AG04450 (cell line): ENCODE data around the gene CRYBA4. TPM values are rescaled to one million over a fixed set of nuclear protein-coding genes. Genes with fewer than 3 reads are reported as not detected.

Experiments
- CTCF ChIA-PET: fragments of 300-600, 350-600 bp; formaldehyde crosslinking; extraction: SDS; loops from one replicate; lab custom pipeline; 2022; ENCODE audit warnings: antibody characterized with exemption, inconsistent platforms; lab: Charles Lee
- POLR2A ChIA-PET: fragments of 350-600 bp; formaldehyde crosslinking; extraction: SDS; loops from one replicate; lab custom pipeline; 2021; ENCODE audit warnings: antibody characterized with exemption, inconsistent platforms; lab: Yijun Ruan, JAX
- DNase-seq: peaks from one replicate; pipeline ENCODE4 v3.0.0-alpha.2; 2011; ENCODE audit warnings: low read depth, low spot score
- H3K27ac ChIP-seq: one replicate; pipeline ENCODE4 v1.5.1; 2012; ENCODE audit warnings: low read depth, low read length, control low read depth
- H3K27me3 ChIP-seq: one replicate; pipeline ENCODE4 v1.6.0; 2012; ENCODE audit warnings: low read length; ENCODE audit not compliant: control insufficient read depth, insufficient read depth
- H3K4me3 ChIP-seq: 2 replicates; pipeline ENCODE4 v1.5.1; 2011; ENCODE audit warnings: mild to moderate bottlenecking, low read depth, low read length, control low read depth
- H3K9me3 ChIP-seq: 2 replicates; pipeline ENCODE4 v1.5.1; 2012; ENCODE audit warnings: low read length; ENCODE audit not compliant: control insufficient read depth, insufficient read depth
- polyA plus RNA-seq: library from polyadenylated mRNA; depleted of rRNA; stranded (reverse); fragments of >200 nt; gene quantifications from 2 replicates; pipeline ENCODE4 v1.2.3, GENCODE V29; 2011
- TF ChIP-seq, protein P1 (sequence below): IDR thresholded peaks from 2 replicates; pipeline ENCODE4 v1.5.1; 2011; ENCODE audit warnings: low read depth, low read length, control low read depth, inconsistent platforms

The CRYBA4 gene
- polyA plus RNA-seq, 1 experiment = not detected

DNA sequence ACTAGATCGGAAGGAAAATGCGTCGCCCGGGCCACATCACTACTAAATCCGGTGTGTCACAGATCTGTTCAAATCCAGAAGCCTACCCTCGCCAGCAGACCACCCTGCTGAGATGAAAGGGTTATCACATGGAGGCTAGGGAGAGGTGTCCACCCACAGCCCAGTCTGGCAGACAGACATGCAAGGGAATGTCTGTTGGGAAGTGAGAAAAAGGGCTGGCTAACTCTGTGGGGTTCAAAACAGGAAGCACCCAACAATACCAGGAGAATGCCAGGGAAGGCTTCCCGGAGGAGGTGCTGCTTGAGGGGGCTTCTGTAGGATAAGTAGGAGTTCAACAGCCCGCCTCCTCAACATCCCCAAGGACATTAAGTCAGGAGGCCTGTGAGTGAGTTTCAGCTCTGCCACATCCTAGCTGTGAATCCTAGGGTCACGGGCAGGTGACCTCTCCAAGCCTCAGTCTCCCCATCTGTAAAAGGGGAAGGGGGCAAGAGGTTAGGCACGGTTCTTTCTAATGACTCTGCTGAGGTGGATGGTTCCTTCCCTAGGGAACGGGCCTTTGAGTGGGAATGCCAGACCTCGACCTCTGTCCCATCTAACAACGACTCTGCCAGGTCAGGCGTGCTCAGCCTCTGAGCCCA is 32.9 kb upstream of the CRYBA4 start:
- H3K4me3 ChIP-seq = peak overlapping the region; percentile 80
- ChIA-PET CTCF (no interaction called here), POLR2A (interaction anchor here (0.6 to 1.1 kb wide), 4 partner anchors 18 to 77 kb away, joined by 3 to 9 read pairs (median 5); partner anchors contain the start of gene TFIP11)
- no peak for DNase-seq
- H3K9me3 ChIP-seq = no peaks in the 10 kb centered on the region
- peaks cover 7% of the 10 kb centered on the region for H3K27me3 ChIP-seq
- TF ChIP-seq, protein P1, sequence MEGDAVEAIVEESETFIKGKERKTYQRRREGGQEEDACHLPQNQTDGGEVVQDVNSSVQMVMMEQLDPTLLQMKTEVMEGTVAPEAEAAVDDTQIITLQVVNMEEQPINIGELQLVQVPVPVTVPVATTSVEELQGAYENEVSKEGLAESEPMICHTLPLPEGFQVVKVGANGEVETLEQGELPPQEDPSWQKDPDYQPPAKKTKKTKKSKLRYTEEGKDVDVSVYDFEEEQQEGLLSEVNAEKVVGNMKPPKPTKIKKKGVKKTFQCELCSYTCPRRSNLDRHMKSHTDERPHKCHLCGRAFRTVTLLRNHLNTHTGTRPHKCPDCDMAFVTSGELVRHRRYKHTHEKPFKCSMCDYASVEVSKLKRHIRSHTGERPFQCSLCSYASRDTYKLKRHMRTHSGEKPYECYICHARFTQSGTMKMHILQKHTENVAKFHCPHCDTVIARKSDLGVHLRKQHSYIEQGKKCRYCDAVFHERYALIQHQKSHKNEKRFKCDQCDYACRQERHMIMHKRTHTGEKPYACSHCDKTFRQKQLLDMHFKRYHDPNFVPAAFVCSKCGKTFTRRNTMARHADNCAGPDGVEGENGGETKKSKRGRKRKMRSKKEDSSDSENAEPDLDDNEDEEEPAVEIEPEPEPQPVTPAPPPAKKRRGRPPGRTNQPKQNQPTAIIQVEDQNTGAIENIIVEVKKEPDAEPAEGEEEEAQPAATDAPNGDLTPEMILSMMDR = no peak
- H3K27ac ChIP-seq = peak overlapping the region; percentile 21

DNA sequence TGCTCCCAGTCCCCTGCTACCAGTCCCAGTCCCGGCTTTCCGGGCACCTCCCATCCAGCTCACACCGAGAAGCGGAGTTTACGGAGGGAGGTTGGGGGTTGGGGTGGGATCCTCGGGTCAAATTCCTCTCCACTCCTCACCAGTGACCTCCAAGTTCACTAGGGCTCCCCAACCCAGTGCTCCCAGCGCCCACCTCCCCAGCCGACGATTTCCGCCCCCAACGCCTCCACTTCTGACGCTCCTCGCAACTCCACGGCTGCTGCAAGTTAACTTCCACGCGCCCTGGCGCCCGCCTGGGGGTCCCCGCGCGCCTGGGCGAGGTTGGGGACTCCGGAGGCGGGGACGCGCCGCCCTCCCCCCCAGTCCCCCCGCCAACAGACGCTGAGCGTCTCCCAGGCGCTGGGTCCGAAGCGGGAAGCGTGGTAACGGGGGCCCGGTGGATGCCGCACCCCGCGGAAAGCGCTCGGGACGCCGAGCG is 32.4 kb upstream of the CRYBA4 start:
- POLR2A ChIA-PET = interaction anchor here (0.6 to 1.1 kb wide), 3 partner anchors 34 to 77 kb away, joined by 3 to 6 read pairs (median 4); partner anchors contain the start of gene TFIP11
- CTCF ChIA-PET = interaction anchor here (0.6 to 1.0 kb wide), 2 partner anchors 16 to 17 kb away, joined by 3 read pairs; no protein-coding TSS in a partner anchor
- Histone ChIP-seq H3K27ac (no peak overlapping the region), H3K27me3 (peaks cover 13% of the 10 kb centered on the region), H3K4me3 (peak overlapping the region; percentile 80), H3K9me3 (no peaks in the 10 kb centered on the region)
- DNase-seq = no peak
- TF ChIP-seq, protein P1 = no peak

DNA sequence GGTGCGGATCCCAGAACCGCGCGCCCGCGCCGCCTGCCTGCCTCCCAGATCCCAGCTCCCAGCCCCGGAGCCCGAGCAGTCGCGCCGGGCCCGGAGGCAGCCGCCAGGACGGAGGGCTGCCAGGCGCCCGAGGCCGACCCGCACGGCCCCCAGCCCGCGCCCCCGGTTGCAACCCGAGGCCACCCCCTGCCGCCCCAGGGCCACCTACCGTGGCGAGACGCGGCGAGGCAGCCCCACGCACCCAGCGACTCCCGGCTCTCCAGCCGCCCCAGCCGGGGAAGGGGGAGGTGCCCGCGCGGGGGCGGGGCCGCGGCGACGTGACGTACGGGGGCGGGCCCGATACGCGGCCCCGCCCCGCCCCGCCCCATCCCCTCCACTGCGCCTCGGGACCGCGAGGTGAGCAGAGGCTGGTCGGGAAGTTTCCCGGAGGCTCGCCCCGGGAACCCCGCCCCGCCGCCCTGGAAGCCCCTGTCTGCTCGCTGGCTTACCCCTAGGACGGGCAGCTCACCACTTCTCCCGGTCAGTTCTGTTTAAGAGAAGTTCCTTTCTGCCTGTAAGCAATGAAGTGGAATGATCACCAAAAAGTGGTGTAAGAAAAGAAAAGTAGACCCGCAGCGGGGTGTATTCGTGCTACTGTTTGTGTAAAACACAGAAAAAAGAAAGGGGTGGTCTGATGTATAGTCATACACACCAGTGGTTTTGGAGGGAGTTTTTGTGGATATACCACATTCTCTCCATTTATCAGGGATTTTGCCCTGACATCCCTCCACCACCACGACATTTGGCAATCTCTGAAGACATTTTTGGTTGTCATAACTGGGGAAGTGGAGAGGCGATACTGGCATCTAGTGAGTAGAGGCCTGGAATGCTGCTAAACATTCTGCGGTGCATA is 31.7 kb upstream of the CRYBA4 start, which contains the start of gene TPST2:
Gene TPST2 (minus strand): TSS at position 288 of the 892 bp plus-strand sequence. CDS start 48,502 bp downstream, outside the sequence.
- ChIA-PET POLR2A (interaction anchor here (0.5 to 1.1 kb wide), 4 partner anchors 29 to 78 kb away, joined by 3 to 6 read pairs (median 4); partner anchors contain the start of gene TFIP11), CTCF (interaction anchor here (0.6 to 1.0 kb wide), 2 partner anchors 15 to 17 kb away, joined by 3 read pairs; no protein-coding TSS in a partner anchor)
- TF ChIP-seq, protein P1 = no peak
- no peaks in the 10 kb centered on the region for H3K9me3 ChIP-seq
- H3K27me3 ChIP-seq = peaks cover 13% of the 10 kb centered on the region
- no peak for DNase-seq
- peak within 1 kb of the TSS; percentile 21 for H3K27ac ChIP-seq
- peak within 1 kb of the TSS; percentile 80 for H3K4me3 ChIP-seq

DNA sequence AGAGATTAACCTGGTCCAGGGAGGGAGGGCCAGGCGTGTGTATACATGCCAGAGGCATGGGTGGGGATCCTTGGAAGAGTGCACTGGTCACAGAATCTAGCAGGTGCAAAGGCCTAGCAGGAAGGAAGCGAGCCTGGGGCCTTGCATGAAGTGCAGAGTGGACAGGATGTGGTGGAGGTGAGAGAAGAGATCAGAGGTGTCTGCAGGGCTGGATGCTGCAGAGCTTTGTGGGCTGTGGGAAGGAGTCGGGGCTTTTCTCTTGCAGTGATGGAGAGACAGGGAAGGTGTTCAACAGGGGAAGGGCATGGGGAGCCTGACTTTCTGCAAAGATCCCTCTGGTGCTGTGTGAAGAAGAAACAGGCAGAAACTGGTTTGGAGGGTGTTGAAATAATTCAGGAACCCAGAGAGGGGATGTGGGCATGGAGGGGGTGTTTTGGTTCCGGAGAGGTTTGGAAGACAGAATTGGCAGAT is 29.3 kb upstream of the CRYBA4 start:
- no peak for DNase-seq
- TF ChIP-seq, protein P1 = no peak
- Histone ChIP-seq H3K4me3 (no peak overlapping the region), H3K27ac (no peak overlapping the region), H3K27me3 (peaks cover 19% of the 10 kb centered on the region), H3K9me3 (no peaks in the 10 kb centered on the region)
- ChIA-PET POLR2A (interaction anchor here (0.8 kb wide), 1 partner anchor 25 kb away, joined by 5 read pairs; no protein-coding TSS in a partner anchor), CTCF (no interaction called here)
